DMS114 treated with DMSO at 0.1 percent for 48 hours (cell line): ENCODE measurements around the gene IGSF6.
"Not testable (repeated sequence)": the region's sequence is repeated elsewhere in the genome, so short reads cannot be mapped to it uniquely, and the experiment has no call there.

ENCODE experiments used
- DNase-seq: peaks from one replicate; lab custom pipeline; 2025; ENCODE audit not compliant: unreplicated experiment; lab: John Stamatoyannopoulos, UW

The IGSF6 gene, protein sequence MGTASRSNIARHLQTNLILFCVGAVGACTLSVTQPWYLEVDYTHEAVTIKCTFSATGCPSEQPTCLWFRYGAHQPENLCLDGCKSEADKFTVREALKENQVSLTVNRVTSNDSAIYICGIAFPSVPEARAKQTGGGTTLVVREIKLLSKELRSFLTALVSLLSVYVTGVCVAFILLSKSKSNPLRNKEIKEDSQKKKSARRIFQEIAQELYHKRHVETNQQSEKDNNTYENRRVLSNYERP

DNA sequence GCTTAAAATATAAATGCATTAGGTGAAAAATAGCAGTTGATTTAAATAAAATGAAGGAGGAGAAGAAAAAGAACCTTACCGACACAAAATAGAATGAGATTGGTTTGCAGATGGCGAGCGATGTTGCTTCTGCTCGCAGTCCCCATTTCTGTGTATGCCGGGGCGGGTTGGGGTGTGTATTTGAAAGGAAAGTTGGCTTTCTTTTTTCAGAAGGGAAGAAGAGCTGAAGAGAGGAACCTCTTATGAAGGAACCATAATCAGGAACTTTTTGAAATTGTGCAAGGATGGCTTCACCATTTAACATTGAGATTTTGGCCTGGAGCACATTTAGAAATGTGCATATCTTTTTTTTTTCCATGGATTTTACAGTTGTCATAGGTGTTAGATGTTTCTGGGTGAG lies at the start of gene IGSF6:
TSS of gene IGSF6 (minus strand) at position 156 of the 400 bp plus-strand sequence. CDS start at position 146, 10 bp downstream.
- DNase-seq, result no peak

DNA sequence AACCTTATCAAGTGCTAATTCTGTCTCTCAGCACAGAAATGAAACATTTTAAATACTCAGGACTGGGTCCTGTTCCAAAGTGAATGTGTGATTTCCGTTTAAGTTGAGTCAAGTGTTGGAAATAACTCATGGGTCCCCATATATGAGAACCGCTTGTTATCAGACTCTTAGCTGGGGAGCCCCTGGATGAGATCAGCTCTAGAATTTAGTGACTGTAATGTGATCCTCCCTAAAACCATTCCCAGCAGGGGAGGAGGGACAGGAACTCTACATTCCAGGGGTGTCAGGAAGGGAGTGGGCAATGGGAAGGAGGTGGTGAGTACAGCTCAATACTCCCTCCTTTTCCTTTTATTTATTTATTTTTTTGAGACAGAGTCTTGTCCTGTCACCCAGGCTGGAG lies 48.9 kb upstream of the IGSF6 start:
- no peak for DNase-seq

DNA sequence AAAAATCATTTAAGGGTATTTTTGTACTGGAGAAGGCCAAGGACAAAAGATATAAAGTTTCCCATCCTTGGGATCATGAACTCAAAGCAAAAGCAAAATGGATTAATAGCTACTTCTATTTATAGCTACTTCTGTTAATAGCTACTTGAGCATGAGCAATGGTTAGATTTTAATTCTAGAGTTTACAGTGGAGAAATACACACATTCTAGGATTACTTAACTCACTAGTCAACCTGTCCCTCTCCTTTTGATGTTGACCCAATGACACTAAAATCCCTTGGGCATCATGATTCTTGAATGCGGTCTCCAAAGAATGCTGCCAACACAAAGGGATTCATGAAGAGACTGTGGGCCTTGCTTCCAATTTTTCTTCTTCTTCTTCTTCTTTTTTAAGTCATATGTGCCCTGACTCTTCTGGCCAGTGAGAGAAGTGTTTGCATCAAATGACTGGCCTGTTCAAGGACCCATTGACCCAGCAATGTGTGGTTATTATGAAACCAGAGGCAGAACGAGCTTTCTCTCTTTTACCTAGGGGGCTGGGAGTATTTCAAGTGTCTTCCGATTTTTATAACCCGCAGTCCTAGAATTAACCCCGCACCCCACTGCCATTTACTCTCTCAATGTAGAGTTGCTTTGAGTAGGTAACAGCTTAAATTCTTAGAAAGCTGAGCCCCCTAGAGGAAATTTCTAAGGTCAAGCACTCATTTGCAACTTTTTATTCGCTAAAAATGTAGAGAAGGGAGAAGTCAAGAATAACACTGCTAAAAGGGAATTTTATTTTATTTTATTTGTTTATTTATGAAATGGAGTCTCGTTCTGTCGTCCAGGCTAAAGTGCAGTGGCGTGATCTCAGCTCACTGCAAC lies 46.0 kb upstream of the IGSF6 start:
- DNase-seq, result no peak

DNA sequence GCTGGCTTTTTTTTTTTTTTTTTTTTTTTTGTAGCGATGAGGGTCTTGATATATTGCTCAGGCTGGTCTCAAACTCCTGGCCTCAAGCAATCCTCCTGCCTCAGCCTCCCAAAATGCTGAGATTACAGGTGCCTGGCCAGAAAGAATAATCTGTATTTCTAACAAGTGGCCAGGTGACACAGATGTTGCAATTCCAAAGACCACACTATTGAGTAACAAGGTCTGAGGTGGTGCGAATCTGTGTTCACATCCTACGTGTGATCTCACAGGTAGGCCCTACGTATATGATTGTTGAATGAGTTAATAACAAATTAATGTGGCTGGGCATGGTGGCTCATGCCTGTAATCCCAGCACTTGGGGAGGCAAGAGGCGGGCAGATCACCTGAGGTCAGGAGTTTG lies 44.6 kb upstream of the IGSF6 start:
- no peak for DNase-seq

DNA sequence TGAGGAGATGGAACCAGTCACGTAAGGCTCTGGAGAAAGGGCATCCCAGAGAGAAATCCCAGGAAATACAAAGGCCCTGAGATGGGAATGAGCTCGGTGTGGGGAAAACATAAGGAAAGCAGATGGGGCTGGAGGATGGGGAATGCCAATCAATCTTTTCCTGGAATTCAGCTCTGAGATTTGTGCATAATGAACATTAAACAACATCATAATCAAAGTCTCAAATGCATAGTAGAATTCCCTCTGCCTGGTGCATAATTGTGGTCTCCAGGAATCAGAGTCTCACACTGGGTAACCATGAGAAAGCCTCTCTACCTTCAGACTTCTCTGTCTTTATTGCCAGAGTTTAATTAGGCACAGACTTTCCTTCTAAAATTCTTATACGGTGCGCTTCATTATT lies 42.2 kb upstream of the IGSF6 start:
- DNase-seq, result no peak

DNA sequence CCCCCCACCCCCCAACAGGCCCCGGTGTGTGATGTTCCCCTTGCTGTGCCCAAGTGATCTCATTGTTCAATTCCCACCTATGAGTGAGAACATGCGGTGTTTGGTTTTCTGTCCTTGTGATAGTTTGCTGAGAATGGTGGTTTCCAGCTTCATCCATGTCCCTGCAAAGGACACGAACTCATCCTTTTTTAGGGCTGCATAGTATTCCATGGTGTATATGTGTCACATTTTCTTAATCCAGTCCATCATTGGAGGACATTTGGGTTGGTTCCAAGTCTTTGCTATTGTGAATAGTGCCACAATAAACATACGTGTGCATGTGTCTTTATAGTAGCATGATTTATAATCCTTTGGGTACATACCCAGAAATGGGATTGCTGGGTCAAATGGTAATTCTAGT lies 38.6 kb upstream of the IGSF6 start:
- not testable (repeated sequence) for DNase-seq

DNA sequence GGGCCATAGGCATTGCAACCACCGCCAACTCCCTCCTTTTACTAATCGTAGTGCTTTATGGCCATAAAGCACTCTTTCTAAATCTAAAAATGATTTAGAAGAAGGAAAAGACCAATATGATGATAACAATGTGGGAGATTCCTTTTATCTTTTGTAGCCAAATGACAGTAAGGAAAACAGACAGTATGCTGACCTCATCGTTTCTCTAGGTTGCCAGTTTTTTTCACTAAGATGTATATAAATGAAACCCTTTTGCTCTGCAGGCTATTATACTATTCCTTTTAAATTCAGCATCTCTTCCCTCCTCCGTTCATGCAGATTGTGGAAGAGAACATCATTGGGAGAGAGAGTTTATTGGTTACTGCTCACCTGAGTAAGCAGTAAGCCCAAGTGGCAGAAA lies 36.7 kb upstream of the IGSF6 start:
- DNase-seq, result no peak

DNA sequence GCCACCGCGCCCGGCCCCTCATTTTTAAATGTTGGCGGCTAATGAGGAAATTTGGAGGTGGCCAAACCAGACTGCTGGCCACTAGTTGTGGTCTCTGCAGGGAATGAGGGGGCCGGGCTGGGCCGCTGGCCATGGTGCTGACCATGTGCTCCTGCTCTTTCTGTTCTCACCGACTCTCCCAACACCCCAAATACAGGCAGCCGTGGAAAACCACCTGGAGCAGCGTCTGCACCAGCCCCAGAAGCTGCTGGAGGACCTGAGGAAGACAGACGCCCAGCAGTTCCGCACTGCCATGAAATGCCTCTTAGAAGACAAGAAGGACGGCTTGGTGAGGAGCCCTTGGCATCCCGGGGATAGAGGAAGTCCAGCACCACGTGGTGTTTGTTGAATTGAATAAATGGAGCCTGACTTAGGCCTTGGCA lies 32.6 kb upstream of the IGSF6 start:
- DNase-seq, result no peak

DNA sequence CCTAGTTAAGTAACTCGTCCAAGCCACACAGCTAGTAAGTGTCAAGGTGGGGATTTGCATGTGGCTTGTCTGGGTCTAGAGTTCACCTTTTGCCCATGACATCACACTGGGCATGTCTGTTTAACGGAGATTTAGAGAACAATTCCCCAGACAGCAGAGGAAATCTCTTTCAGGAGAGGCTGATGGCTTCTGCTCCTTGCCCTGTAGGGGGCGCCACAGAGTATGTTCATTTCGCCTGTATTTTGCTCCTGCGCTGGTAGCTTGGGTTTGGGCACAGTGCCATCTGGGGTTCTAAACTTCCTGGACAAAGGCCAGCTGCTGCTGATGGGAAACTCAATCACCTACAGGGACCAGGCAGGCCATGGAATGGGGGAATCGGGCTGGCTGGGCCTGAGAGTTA lies 31.8 kb upstream of the IGSF6 start:
- DNase-seq, result no peak

DNA sequence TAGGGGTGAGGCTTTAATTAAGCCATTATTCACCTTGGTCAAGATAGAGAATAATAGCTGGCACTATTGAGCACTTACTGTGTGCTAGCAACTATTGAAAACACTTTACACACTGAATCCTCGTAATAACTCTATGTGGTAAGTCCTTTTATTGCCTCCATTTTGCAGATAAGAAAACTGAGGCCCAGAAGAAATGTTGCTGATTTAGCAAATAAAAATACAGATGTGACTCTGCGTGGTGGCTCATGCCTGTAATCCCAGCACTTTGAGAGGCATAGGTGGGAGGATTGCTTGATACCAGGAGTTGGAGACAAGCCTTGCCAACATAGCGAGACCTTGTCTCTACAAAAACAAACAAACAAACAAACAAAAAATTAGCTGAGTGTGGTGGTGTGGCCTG lies 30.8 kb upstream of the IGSF6 start:
- DNase-seq, result no peak

DNA sequence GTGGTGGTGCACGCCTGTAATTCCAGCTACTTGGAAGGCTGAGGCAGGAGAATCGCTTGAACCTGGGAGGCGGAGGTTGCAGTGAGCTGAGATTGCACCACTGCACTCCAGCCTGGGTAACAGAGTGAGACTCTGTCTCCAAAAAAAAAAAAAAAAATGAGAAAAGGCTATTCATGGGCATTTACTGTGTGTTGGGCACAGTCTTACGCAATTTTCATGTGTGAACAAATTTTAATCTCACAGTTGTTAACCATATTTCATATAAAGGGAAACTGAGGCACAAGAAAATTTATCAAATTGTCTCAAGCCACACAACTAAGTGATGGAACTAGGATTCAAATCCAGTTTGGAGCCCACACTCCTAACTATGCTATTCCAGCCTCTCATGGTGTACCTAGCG lies 28.3 kb upstream of the IGSF6 start:
- not testable (repeated sequence) for DNase-seq

DNA sequence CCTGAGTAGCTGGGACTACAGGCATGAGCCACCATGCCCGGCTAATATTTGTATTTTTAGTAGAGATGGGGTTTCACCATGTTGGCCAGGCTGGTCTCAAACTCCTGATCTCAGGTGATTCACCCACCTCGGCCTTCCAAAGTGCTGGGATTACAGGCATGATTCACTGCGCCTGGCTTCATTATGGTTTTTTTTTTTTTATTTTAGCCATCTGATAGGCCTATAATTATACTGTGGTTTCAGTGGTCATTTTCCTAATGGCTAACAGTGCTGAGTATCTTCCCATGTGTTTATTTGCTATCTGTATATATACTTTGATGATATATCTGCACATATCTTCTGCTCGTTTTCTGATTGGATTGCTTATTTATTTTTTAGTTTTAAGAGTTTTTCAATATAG lies 22.0 kb upstream of the IGSF6 start:
- DNase-seq, result not testable (repeated sequence)

DNA sequence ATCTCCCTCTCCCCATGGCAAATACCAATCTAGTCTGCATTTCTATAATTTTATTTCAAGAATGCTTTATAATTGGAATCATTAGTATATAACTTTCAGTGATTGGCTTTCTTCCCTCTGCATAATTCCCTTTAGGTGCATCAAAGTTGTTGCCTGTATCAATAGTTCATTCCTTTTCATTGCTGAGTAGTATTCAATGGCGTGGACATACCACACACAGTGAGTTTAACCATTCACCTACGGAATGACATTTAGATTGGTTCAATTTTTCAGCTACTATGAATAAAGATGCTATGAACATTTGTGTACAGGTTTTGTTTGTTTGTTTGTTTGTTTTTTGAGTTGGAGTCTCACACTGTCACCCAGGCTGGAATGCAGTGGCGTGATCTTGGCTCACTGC lies 21.1 kb upstream of the IGSF6 start:
- no peak for DNase-seq

DNA sequence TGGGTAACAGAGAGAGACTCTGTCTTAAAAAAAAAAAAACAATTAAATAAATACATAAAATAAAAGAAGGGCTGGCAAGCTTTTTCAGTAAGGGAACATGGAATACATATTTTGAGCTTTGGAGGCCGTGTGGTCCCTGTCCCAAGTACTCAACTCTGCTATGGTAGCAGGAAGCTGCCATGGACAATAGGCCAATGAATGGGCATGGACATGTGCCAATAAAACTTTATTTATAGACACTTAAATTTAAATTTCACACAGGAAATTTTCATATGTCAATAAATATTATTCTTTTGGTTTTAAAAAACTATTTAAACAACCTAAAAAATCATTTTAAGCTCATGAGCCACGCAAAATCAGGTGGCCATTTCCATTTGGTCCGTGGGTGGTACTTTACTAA lies 15.2 kb upstream of the IGSF6 start:
- DNase-seq, result no peak

DNA sequence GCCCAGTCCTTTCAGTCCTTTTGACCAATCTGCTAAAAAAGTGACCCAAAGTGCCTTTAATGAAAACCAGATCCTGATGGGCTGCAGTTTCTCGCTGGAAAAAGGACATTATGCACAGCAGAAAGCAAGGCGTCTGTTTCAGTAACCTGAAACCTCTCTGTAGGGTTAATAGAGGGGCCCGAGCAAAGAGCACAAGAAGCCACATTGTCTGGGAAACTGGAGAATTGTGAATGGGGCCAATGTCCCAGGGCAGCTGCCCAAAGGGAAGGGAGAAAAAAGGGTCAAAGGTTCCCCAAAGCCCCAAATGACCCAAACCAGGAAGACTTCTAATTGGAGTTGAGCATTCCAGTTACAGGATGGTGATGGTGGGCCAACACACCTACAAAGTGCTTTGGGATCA lies 14.4 kb upstream of the IGSF6 start:
- DNase-seq, result no peak

DNA sequence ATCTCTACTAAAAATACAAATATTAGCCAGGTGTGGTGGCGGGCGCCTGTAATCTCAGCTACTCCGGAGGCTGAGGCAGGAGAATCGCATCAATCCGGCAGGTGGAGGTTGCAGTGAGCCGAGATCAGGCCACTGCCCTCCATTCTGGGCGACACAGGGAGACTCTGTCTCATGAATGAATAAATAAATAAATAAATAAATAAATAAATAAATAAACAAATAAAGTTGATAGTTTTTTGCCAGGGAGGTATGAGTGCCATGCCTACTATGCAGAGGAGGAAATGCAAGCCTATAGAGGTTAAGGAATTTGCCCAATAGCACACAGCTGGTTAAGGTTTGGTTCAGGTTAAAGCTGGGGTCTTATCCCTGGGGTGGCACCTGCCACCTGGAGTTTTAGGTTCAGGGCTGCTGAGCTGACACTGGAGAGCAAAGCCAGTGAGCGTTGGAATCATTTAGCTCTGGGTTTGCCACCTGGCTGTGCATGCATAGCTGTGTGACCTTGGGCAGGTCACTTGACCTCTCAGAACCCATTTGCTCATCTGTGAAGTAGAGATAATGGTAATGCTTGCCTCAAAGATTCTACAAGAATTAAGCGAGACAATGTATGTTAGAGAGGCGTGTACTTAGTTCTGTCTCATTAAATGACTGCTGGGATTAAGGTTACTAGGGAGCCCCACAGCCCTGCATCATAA lies 12.5 kb upstream of the IGSF6 start:
- DNase-seq, result no peak

DNA sequence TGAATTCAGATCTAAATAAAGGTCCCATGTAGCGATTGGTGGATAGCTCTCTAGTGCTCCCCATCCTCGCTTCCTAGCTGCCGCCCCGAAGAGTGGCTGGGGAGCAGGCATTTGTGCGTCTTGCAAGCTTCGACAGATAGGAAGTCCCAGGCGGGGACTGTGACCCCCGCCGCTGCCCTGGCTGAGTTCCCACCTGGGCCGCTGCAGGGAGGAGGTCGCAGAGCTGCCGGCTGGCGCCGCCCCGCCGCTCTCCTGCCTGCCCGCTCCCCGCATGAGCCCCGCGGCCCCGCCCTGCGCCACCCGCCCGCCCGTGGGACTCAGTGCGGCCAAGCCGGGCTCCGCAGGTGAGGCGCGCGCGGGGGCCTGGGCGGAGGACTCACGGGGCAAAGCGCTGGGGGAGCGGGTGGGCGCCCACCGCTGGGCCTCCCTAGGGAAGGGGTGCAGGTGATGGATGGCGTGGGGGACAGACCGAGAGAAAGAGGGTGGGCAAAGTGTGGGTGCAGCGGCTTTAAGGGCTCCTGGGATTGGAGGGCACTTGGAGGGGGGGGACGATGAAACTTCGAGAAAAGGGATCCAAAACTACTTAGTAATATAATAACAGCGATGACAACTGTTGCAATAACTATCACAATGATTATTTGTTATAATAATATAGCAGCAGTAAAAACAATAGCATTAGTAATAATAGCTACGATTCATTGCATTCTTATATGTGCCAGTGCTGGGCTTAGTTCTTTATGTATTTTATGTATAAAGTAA lies 11.7 kb upstream of the IGSF6 start, which contains the start of gene OTOA:
TSS of gene OTOA (plus strand) at position 80 of the 759 bp plus-strand sequence. CDS start 14,547 bp downstream, outside the sequence.
- DNase-seq, result no peak

DNA sequence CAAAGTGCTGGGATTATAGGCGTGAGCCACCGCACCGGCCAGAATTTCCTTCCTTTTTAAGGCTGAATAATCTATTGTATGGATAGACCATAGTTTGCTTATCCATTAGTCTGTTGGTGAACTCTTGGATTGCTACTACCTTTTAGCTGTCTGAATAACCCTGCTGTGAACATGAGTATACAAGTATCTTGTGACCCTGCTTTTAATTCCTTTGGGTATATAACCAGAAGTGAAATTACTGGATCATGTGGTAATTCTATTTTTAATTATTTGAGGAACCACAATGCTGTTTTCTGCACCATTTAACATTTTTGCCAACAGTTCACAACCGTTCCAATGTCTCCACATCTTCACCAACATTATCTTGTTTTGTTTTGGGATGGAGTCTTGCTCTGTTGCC lies 6.7 kb upstream of the IGSF6 start:
- DNase-seq, result no peak

DNA sequence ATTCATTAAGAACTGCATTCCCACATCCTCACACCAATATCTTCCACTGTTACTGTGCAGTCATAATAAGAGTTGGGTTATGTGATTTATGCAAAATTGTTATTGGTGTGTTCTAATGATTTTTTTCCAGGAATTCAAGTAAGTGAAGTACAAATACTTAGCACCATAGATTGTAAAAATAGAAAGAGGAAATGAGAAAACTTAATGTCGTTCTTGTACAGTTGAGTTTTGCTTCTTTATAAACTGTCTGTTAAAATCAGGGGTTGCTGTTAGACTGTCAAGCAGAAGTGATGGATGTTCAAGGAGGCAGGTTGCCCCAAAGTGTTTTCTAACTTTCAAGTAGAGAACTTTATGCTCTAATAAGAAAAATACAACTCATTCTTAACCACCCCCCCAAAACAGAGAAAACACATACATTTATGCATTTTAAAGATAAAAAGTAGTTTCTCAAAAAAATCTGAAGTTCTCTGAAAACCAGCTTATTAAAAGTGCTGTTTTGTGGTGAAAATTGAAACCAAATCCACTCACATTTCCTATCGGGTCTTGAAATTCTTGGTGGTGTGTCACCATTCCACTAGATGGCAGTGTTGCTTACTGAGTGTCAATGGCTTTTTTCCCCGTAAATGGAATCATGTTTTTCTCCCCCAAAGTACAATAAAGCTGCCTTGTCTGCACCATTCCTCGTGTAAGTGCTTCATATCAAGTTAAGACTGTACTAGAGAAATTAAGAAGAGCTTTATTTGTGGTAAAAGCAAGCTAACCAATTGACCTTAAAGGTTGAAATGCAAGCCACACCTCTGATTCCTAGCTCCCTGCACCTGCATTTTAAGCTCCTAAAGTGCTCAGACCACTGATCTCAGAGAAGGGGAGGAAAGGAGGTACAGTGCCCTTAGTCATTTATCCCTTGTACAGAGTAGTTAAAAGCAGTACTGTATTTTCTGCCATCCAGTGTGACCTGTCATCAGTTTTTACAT lies 4.7 kb upstream of the IGSF6 start:
- peak; percentile 27 for DNase-seq

DNA sequence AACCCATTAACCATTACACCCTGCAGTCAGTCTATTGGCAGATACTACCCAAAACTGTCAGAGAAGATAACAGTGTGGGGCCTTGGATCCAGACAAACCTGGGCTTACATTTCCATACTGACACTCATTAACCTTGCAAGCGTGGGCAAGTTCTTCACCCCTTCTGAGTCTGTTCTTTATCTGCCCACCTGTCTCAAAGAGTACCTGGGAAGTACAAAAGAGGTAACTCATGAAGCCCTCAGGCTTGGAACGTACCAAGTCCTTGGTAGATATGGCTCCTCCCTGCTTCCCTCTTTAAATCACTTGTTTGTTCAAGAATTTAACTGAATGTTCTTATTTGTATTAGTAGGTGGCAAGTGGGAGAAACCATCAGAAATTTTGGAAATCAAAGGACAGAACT lies 2.5 kb upstream of the IGSF6 start:
- DNase-seq, result no peak
